ENCODE results near the gene TMEM179.

TMEM179 gene

GRCh38 chr14:104592785-104593184 lies 11.8 kb downstream of the TMEM179 start:
- H3K4me2 ChIP-seq (ENCODE audit: low read length): no peak overlapping the region
- H3K4me1 ChIP-seq (ENCODE audit: low read length): no peaks in the 10 kb centered on the region
- peaks cover 7% of the 10 kb centered on the region; the same call in 1 of the 2 replicates for H3K27me3 ChIP-seq (ENCODE audit: low read depth, low read length)
- H3K4me3 ChIP-seq (ENCODE audit: low read length): no peak overlapping the region
- TF ChIP-seq CTCF (IDR thresholded peaks at IDR 0.05; ENCODE audit: low read depth, low read length): no peak
- no peak for TF ChIP-seq EZH2phosphoT487 (IDR thresholded peaks at IDR 0.05; ENCODE audit: low read depth)
- no peak overlapping the region for H2AFZ ChIP-seq (ENCODE audit: low read depth, low read length)
- H3K27ac ChIP-seq (ENCODE audit: low read length): no peak overlapping the region
- H3K36me3 ChIP-seq (replicated peaks; ENCODE audit: low read depth, low read length): no peaks in the 10 kb centered on the region
- H3K79me2 ChIP-seq (ENCODE audit: low read length): no peaks in the 10 kb centered on the region
- H3K9ac ChIP-seq (ENCODE audit: low read length): no peak overlapping the region
- H4K20me1 ChIP-seq (ENCODE audit: insufficient read depth, low read length): no peaks in the 10 kb centered on the region
- H3K9me3 ChIP-seq (ENCODE audit: insufficient read depth, low read length): no peaks in the 10 kb centered on the region

- Histone ChIP-seq H3K79me2 (ENCODE audit: low read length) (no peaks in the 10 kb centered on the region), H4K20me1 (ENCODE audit: insufficient read depth, low read length) (no peaks in the 10 kb centered on the region), H2AFZ (ENCODE audit: low read depth, low read length) (no peak overlapping the region), H3K4me3 (ENCODE audit: low read length) (no peak overlapping the region), H3K9me3 (ENCODE audit: insufficient read depth, low read length) (no peaks in the 10 kb centered on the region), H3K27me3 (ENCODE audit: low read depth, low read length) (peaks cover 7% of the 10 kb centered on the region; the same call in 1 of the 2 replicates), H3K4me2 (ENCODE audit: low read length) (no peak overlapping the region), H3K36me3 (replicated peaks; ENCODE audit: low read depth, low read length) (no peaks in the 10 kb centered on the region), H3K27ac (ENCODE audit: low read length) (no peak overlapping the region), H3K9ac (ENCODE audit: low read length) (no peak overlapping the region), H3K4me1 (ENCODE audit: low read length) (no peaks in the 10 kb centered on the region)
- TF ChIP-seq EZH2phosphoT487 (IDR thresholded peaks at IDR 0.05; ENCODE audit: low read depth): no peak
- no peak for TF ChIP-seq CTCF (IDR thresholded peaks at IDR 0.05; ENCODE audit: low read depth, low read length)
Observed at GRCh38 chr14:104592292-104592672, 12.3 kb downstream of the TMEM179 start.

GRCh38 chr14:104591506-104592291 lies 12.9 kb downstream of the TMEM179 start:
- H3K4me2 ChIP-seq (ENCODE audit: low read length): no peak overlapping the region
- peaks cover 7% of the 10 kb centered on the region; the same call in 1 of the 2 replicates for H3K27me3 ChIP-seq (ENCODE audit: low read depth, low read length)
- no peaks in the 10 kb centered on the region for H3K36me3 ChIP-seq (replicated peaks; ENCODE audit: low read depth, low read length)
- TF ChIP-seq CTCF (IDR thresholded peaks at IDR 0.05; ENCODE audit: low read depth, low read length) (no peak), EZH2phosphoT487 (IDR thresholded peaks at IDR 0.05; ENCODE audit: low read depth) (no peak)
- H3K4me3 ChIP-seq (ENCODE audit: low read length): no peak overlapping the region
- no peaks in the 10 kb centered on the region for H3K79me2 ChIP-seq (ENCODE audit: low read length)
- H3K27ac ChIP-seq (ENCODE audit: low read length): no peak overlapping the region
- no peak overlapping the region for H3K9ac ChIP-seq (ENCODE audit: low read length)
- no peaks in the 10 kb centered on the region for H3K4me1 ChIP-seq (ENCODE audit: low read length)
- H3K9me3 ChIP-seq (ENCODE audit: insufficient read depth, low read length): no peaks in the 10 kb centered on the region
- H2AFZ ChIP-seq (ENCODE audit: low read depth, low read length): no peak overlapping the region
- H4K20me1 ChIP-seq (ENCODE audit: insufficient read depth, low read length): no peaks in the 10 kb centered on the region

- Histone ChIP-seq H3K36me3 (replicated peaks; ENCODE audit: low read depth, low read length) (no peaks in the 10 kb centered on the region), H3K79me2 (ENCODE audit: low read length) (no peaks in the 10 kb centered on the region), H4K20me1 (ENCODE audit: insufficient read depth, low read length) (no peaks in the 10 kb centered on the region), H3K27me3 (ENCODE audit: low read depth, low read length) (peaks cover 7% of the 10 kb centered on the region; the same call in 1 of the 2 replicates), H3K9ac (ENCODE audit: low read length) (no peak overlapping the region), H2AFZ (ENCODE audit: low read depth, low read length) (no peak overlapping the region), H3K4me2 (ENCODE audit: low read length) (no peak overlapping the region), H3K9me3 (ENCODE audit: insufficient read depth, low read length) (no peaks in the 10 kb centered on the region), H3K4me3 (ENCODE audit: low read length) (no peak overlapping the region), H3K27ac (ENCODE audit: low read length) (no peak overlapping the region), H3K4me1 (ENCODE audit: low read length) (no peaks in the 10 kb centered on the region)
- no peak for TF ChIP-seq CTCF (IDR thresholded peaks at IDR 0.05; ENCODE audit: low read depth, low read length)
- TF ChIP-seq EZH2phosphoT487 (IDR thresholded peaks at IDR 0.05; ENCODE audit: low read depth): no peak
Observed at GRCh38 chr14:104591031-104591430, 13.5 kb downstream of the TMEM179 start.
